Stimulated activated CD4-positive, alpha-beta T cell treated with anti-CD3 and anti-CD28 coated beads, TNF-alpha, amount 100 ng/mL, for 24 hours (primary cell): ENCODE data around the gene MAP1LC3B2.

Experiments used
- DNase-seq, 3 experiments: peaks; one replicate each; pipeline ENCODE4 v3.0.0-alpha.2; 2020; ENCODE audit warnings: low read depth in 3 of 3

Gene MAP1LC3B2

GRCh38 chr12:116614194-116614915, 55.2 kb downstream of the MAP1LC3B2 start:
- no peak for DNase-seq

- DNase-seq, result no peak
Measured at GRCh38 chr12:116615141-116615861, 56.1 kb downstream of the MAP1LC3B2 start.

DNA sequence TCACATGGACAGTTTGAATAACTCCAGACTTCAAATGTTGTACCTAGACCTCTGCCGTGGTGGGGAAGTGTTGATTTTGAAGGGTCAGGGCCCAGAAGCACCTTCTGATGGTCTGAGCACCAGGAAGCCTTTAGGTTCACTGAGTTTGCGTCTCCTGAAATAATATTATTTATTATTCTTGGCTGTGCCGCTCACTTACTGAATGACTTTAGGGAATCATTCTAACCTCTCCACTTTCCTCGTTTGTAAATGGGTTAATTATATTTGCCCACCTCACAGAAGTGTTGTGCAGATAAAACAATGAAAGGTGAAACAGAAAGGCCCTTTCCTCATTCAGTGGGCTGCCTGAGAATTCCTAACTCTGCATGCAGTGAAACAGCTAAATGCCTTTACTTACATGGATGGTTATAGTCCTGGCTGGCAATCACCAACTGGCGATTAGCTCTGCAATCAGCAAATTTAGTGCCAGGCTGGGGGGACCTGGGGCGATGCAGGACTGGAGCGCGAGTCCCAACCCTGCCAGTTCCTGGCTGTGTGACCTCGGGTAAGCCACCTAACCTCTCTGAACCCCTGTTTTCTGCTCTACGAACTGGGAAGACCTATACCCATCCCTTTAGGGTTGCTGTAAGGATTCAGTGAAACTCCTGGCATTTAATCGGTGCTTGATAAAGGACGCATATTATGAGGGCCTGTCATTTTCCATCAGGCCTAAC, 57.5 kb downstream of the MAP1LC3B2 start:
- DNase-seq, result no peak

DNA sequence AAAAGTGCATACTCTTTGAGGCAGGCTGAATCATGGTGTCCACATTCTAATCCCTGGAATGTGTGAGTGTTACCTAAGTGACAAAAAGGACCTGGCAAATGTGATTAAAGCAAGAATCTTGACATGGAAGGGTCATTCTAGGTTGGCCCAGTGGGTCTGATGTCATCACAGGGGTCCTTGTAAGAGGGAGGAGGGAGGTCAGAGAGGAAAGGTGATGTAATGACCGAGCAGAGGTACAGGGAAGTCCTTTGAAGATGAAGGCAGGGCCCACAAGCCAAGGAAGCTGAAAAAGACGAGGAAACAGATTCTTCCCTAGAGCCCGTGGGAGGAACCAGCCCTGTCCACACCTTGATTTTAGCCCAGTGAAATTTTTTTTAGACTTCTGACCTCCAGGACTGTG, 60.1 kb downstream of the MAP1LC3B2 start:
- no peak for DNase-seq

DNA sequence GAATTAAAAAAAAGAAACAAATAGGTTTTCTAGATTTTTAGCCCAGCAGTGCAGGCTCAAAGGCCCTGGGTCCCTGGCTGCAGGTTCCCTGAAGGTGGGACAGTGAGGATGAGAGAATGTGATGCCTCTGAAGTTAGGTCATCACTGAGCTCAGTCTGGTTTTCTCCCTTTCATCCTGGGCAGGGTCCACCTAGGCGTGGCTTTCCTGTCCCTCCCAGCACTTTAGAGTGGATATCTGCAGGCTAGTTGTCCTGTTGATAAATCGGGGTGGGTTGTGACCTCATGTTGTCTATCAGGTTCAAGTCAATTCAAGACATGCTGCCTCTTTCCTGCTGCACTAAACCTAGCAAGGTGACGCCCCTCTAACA, 60.9 kb downstream of the MAP1LC3B2 start:
- no peak for DNase-seq

DNA sequence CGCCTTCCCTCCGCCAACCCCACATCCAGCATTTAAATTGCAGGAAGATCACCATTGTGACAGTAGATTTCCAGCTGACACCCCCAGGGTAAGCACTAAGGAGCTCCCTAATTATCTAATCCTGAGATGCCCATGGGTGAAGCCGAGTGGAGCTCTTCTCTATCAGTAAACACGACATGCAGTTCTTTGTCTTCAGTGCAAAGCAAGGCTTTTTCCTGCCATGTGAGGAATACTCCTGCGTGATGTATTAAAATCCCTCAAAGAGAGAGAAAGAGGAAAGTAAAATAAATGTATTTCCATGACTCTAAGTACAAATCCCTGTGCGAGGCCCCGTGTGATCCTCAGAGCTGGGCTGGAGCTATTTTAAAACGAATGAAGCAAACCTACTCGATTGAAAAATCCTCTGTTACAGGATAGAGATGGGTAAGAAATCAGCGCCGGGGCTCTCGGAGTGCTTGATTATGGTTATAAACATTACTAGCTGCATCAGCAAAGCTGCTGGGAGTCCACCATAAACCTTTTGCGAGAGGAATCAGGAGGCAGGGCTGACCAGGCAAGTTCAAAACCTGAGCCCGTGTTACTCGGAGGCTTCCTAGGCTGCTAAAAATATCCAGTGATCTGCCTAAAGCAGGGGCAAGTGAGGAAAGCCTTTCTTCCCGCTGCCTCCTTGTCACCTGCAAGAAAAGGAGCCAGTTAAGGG, 61.5 kb downstream of the MAP1LC3B2 start:
- DNase-seq, result no peak

DNA sequence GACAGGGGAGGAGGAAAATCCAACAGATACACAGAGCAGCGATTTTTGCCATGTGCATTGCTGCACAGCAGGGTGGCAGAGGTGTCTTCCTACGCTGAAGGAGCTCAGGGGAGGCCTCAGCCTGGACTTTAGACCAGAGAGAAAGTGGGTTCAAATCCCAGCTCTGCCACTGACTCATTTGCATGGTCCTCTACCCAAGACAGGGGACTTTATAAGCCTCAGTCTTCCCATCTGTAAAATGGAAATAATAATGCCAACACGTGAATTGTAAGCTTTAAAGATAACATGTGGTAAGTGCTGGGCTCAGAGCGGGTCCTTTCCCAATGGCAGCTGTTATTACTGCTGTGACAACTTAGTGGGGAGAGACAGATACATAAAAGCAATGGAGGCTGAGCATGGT, 62.0 kb downstream of the MAP1LC3B2 start:
- no peak for DNase-seq

DNA sequence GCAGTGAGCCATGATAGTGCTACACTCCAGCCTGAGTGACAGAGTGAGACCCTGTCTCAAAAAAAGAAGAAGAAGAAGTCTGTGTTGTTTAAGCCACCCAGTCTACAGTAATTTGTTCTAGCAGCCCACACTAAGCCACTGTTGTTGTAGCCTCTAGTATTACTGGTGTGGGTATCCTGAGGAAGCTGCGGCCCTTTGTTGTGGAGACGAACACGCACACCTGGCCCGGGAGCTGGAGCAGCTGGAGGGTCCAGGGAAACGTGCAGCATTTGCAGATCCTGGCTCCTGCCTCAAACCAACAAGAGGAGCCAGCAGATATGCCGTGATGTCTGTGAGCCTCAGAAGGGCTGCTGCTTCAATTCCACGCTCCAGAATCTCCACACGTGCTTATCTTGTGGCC, 65.3 kb downstream of the MAP1LC3B2 start:
- no peak for DNase-seq

- DNase-seq, result no peak
Measured at GRCh38 chr12:116626153-116626552, 67.0 kb downstream of the MAP1LC3B2 start.
